ENCODE measurements around the gene MALAT1.
"Not testable (repeated sequence)": the region's sequence is repeated elsewhere in the genome, so short reads cannot be mapped to it uniquely, and the experiment has no call there.

MALAT1 gene

GRCh38 chr11:65498977-65499712, at the start of gene MALAT1:
TSS of gene MALAT1 (plus strand) at chr11:65499045.
- DNase-seq: peak; percentile 89

GRCh38 chr11:65451301-65451700, 47.5 kb upstream of the MALAT1 start:
- DNase-seq: not testable (repeated sequence)

GRCh38 chr11:65452259-65452658, 46.6 kb upstream of the MALAT1 start:
- DNase-seq: not testable (repeated sequence)

GRCh38 chr11:65452806-65453490, 45.9 kb upstream of the MALAT1 start:
- DNase-seq: no peak

- DNase-seq: no peak
Measured at GRCh38 chr11:65454311-65454695, 44.5 kb upstream of the MALAT1 start.

GRCh38 chr11:65454696-65455456, 44.0 kb upstream of the MALAT1 start:
- DNase-seq: peak; percentile 83

- no peak for DNase-seq
Measured at GRCh38 chr11:65456418-65456817, 42.4 kb upstream of the MALAT1 start.

- DNase-seq: no peak
Measured at GRCh38 chr11:65459552-65459951, 39.3 kb upstream of the MALAT1 start.

GRCh38 chr11:65465471-65465870, 33.4 kb upstream of the MALAT1 start:
- DNase-seq: not testable (repeated sequence)

GRCh38 chr11:65467306-65467705, 31.5 kb upstream of the MALAT1 start:
- DNase-seq: not testable (repeated sequence)

- peak; percentile 76 for DNase-seq
Measured at GRCh38 chr11:65468874-65469333, 29.9 kb upstream of the MALAT1 start.

GRCh38 chr11:65470433-65471049, 28.3 kb upstream of the MALAT1 start:
- DNase-seq: no peak

- DNase-seq: peak; percentile 47
Measured at GRCh38 chr11:65471447-65471891, 27.4 kb upstream of the MALAT1 start.

- DNase-seq: not testable (repeated sequence)
Measured at GRCh38 chr11:65472588-65473277, 26.1 kb upstream of the MALAT1 start.

- DNase-seq: no peak
Measured at GRCh38 chr11:65473278-65473860, 25.5 kb upstream of the MALAT1 start.

- no peak for DNase-seq
Measured at GRCh38 chr11:65474864-65475263, 24.0 kb upstream of the MALAT1 start.

GRCh38 chr11:65476632-65477148, 22.2 kb upstream of the MALAT1 start:
- no peak for DNase-seq

- peak; percentile 85 for DNase-seq
Measured at GRCh38 chr11:65477149-65477965, 21.5 kb upstream of the MALAT1 start.

- DNase-seq: no peak
Measured at GRCh38 chr11:65478388-65479183, 20.3 kb upstream of the MALAT1 start.

Data from NCI-H1436 (cell line).